Measurements from ENCODE around the gene NOS2. TPM values are rescaled to one million over a fixed set of nuclear protein-coding genes. Genes with fewer than 3 reads are reported as not detected.

NOS2 gene
- polyA plus RNA-seq, 1 experiment, result 0.02 TPM

- ChIA-PET POLR2A (no interaction called here), CTCF (no interaction called here)
- no peak for TF ChIP-seq CTCF (IDR thresholded peaks at IDR 0.05; ENCODE audit: insufficient read depth, low read depth, low read length)
- no peak overlapping the region for H3K4me3 ChIP-seq (ENCODE audit: low read depth, low read length)
- DNase-seq (ENCODE audit: low read depth), result no peak
- H3K27me3 ChIP-seq (ENCODE audit: control insufficient read depth, insufficient read depth, low read length), result peaks cover 4% of the 10 kb centered on the region; the same call in 1 of the 2 replicates
- no peaks in the 10 kb centered on the region for H3K36me3 ChIP-seq (ENCODE audit: control insufficient read depth, insufficient read depth, low read length)
Observed at GRCh38 chr17:27783440-27784350, 16.6 kb downstream of the NOS2 start.

DNA sequence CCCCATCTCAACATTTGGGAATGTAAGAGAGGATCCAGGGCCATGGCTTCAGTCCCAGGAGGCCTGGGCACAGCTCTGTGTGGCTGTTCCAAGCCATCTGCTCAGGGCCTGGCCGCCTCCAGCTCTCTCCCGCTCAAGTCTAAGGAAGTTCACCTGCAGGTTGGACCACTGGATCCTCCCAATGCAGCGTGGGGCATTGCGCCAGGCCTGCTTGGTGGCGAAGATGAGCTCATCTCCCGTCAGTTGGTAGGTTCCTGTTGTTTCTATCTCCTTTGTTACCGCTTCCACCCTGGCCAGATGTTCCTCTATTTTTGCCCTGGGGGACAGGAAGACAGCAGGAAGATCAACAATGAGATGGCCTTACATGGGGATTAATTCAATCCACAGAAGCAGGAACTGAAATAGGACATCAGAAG lies 17.5 kb downstream of the NOS2 start:
- no peak for DNase-seq (ENCODE audit: low read depth)
- Histone ChIP-seq H3K36me3 (ENCODE audit: control insufficient read depth, insufficient read depth, low read length) (no peaks in the 10 kb centered on the region), H3K27me3 (ENCODE audit: control insufficient read depth, insufficient read depth, low read length) (peaks cover 4% of the 10 kb centered on the region; the same call in 1 of the 2 replicates), H3K4me3 (ENCODE audit: low read depth, low read length) (no peak overlapping the region)
- ChIA-PET CTCF (no interaction called here), POLR2A (no interaction called here)
- no peak for TF ChIP-seq CTCF (IDR thresholded peaks at IDR 0.05; ENCODE audit: insufficient read depth, low read depth, low read length)

GRCh38 chr17:27780828-27781404 lies 19.4 kb downstream of the NOS2 start:
- DNase-seq (ENCODE audit: low read depth), result no peak
- Histone ChIP-seq H3K27me3 (ENCODE audit: control insufficient read depth, insufficient read depth, low read length) (peaks cover 4% of the 10 kb centered on the region; the same call in 1 of the 2 replicates), H3K36me3 (ENCODE audit: control insufficient read depth, insufficient read depth, low read length) (no peaks in the 10 kb centered on the region), H3K4me3 (ENCODE audit: low read depth, low read length) (no peak overlapping the region)
- no peak for TF ChIP-seq CTCF (IDR thresholded peaks at IDR 0.05; ENCODE audit: insufficient read depth, low read depth, low read length)
- ChIA-PET POLR2A (no interaction called here), CTCF (interaction anchor here (0.6 to 2.6 kb wide), 3 partner anchors 25 to 67 kb away, joined by 3 to 5 read pairs (median 3); no protein-coding TSS in a partner anchor)

- DNase-seq (ENCODE audit: low read depth), result no peak
- ChIA-PET CTCF (interaction anchor here (0.9 to 2.6 kb wide), 2 partner anchors 24 to 25 kb away, joined by 3 to 5 read pairs; no protein-coding TSS in a partner anchor), POLR2A (no interaction called here)
- Histone ChIP-seq H3K36me3 (ENCODE audit: control insufficient read depth, insufficient read depth, low read length) (no peaks in the 10 kb centered on the region), H3K27me3 (ENCODE audit: control insufficient read depth, insufficient read depth, low read length) (peaks cover 4% of the 10 kb centered on the region; the same call in 1 of the 2 replicates), H3K4me3 (ENCODE audit: low read depth, low read length) (no peak overlapping the region)
- TF ChIP-seq CTCF (IDR thresholded peaks at IDR 0.05; ENCODE audit: insufficient read depth, low read depth, low read length), result no peak
Observed at GRCh38 chr17:27780092-27780827, 20.1 kb downstream of the NOS2 start.
